ENCODE results near the gene NARF.
"Not testable (repeated sequence)": the region's sequence is repeated elsewhere in the genome, so short reads cannot be mapped to it uniquely, and the experiment has no call there.

Gene NARF

GRCh38 chr17:82447876-82448275 lies 10.7 kb upstream of the NARF start:
- peak; percentile 16 for DNase-seq

- DNase-seq, result peak; percentile 82
Observed at GRCh38 chr17:82449131-82449882, 9.2 kb upstream of the NARF start.

- DNase-seq, result peak; percentile 65
Observed at GRCh38 chr17:82449883-82450356, 8.6 kb upstream of the NARF start.

- DNase-seq, result peak; percentile 97
Observed at GRCh38 chr17:82450357-82451106, 8.0 kb upstream of the NARF start, which contains the start of gene CYBC1. TSS of gene CYBC1 (minus strand) at chr17:82450752. CDS start at chr17:82449254, 1,498 bp downstream.

GRCh38 chr17:82452162-82452561 lies 6.4 kb upstream of the NARF start:
- no peak for DNase-seq

GRCh38 chr17:82453151-82453550 lies 5.4 kb upstream of the NARF start:
- not testable (repeated sequence) for DNase-seq

GRCh38 chr17:82453706-82454105 lies 4.8 kb upstream of the NARF start:
- not testable (repeated sequence) for DNase-seq

GRCh38 chr17:82457073-82457928 lies 1.2 kb upstream of the NARF start:
- no peak for DNase-seq

- no peak for DNase-seq
Observed at GRCh38 chr17:82457929-82458178, 687 bp upstream of the NARF start.

- DNase-seq, result peak; percentile 26
Observed at GRCh38 chr17:82458885-82459424, 414 bp downstream of the NARF start.

- DNase-seq, result not testable (repeated sequence)
Observed at GRCh38 chr17:82459936-82460335, 1.4 kb downstream of the NARF start.

GRCh38 chr17:82461827-82462524 lies 3.4 kb downstream of the NARF start:
- DNase-seq, result no peak

GRCh38 chr17:82463391-82463790 lies 4.8 kb downstream of the NARF start:
- DNase-seq, result no peak

- DNase-seq, result no peak
Observed at GRCh38 chr17:82463925-82464566, 5.5 kb downstream of the NARF start.

- DNase-seq, result no peak
Observed at GRCh38 chr17:82464567-82464929, 6.0 kb downstream of the NARF start.

GRCh38 chr17:82465023-82465603 lies 6.6 kb downstream of the NARF start:
- peak; percentile 36 for DNase-seq

- DNase-seq, result no peak
Observed at GRCh38 chr17:82468692-82469091, 10.2 kb downstream of the NARF start.

- no peak for DNase-seq
Observed at GRCh38 chr17:82470065-82470464, 11.5 kb downstream of the NARF start.

GRCh38 chr17:82474223-82475010 lies 15.9 kb downstream of the NARF start:
- no peak for DNase-seq

- DNase-seq, result no peak
Observed at GRCh38 chr17:82475458-82475857, 16.9 kb downstream of the NARF start.

GRCh38 chr17:82477934-82478333 lies 19.4 kb downstream of the NARF start:
- DNase-seq, result no peak
